Measurements from ENCODE around the gene PIGA. TPM values are rescaled to one million over a fixed set of nuclear protein-coding genes. Genes with fewer than 3 reads are reported as not detected.

Gene PIGA
- total and polyA plus RNA-seq, 11 donors = 1.6 to 9.9 (median 4.5) TPM

GRCh38 chrX:15359701-15360100 lies 24.4 kb upstream of the PIGA start:
- Histone ChIP-seq H3K9me3 (peaks cover 0 to 5% (median 0%) of the 10 kb centered on the region in 12 donors), H3K27me3 (peaks cover 0 to 23% (median 0%) of the 10 kb centered on the region in 9 donors), H3K4me1 (peaks cover 0 to 4% (median 0%) of the 10 kb centered on the region in 12 donors), H3K4me3 (no peak overlapping the region), H3K27ac (no peak overlapping the region), H3K36me3 (peaks cover 0 to 8% (median 0%) of the 10 kb centered on the region in 9 donors)
- DNase-seq (no peak), ATAC-seq (no peak)
- TF ChIP-seq POLR2A (IDR thresholded peaks at IDR 0.05) = no peak
- TF ChIP-seq CTCF (IDR thresholded peaks at IDR 0.05) = no peak
- 54 to 83% (median 68%) methylated on average over 2 of the region's 2 CpGs for WGBS, 4 donors
- intact Hi-C loops (cut with DNase I) = no loop called here

GRCh38 chrX:15358533-15358932 lies 23.2 kb upstream of the PIGA start:
- 74 to 92% (median 84%) methylated on average over 2 of the region's 2 CpGs for WGBS, 4 donors
- intact Hi-C loops (cut with DNase I) = no loop called here
- TF ChIP-seq POLR2A (IDR thresholded peaks at IDR 0.05) (no peak), CTCF (IDR thresholded peaks at IDR 0.05) (no peak)
- peaks cover 0 to 8% (median 0%) of the 10 kb centered on the region in 9 donors for H3K36me3 ChIP-seq
- H3K4me3 ChIP-seq = no peak overlapping the region
- H3K9me3 ChIP-seq = peaks cover 0 to 5% (median 0%) of the 10 kb centered on the region in 12 donors
- H3K4me1 ChIP-seq = peaks cover 0 to 4% (median 0%) of the 10 kb centered on the region in 12 donors
- H3K27me3 ChIP-seq = peaks cover 0 to 20% (median 0%) of the 10 kb centered on the region in 9 donors
- no peak for DNase-seq
- ATAC-seq = no peak
- no peak overlapping the region for H3K27ac ChIP-seq

- Histone ChIP-seq H3K27me3 (peaks cover 0 to 20% (median 0%) of the 10 kb centered on the region in 9 donors), H3K27ac (peak overlapping the region in 1 of 12 donors; percentile 43), H3K4me1 (peaks cover 0 to 4% (median 0%) of the 10 kb centered on the region in 12 donors), H3K9me3 (peaks cover 0 to 5% (median 0%) of the 10 kb centered on the region in 12 donors), H3K36me3 (peaks cover 0 to 5% (median 0%) of the 10 kb centered on the region in 9 donors), H3K4me3 (no peak overlapping the region)
- TF ChIP-seq CTCF (IDR thresholded peaks at IDR 0.05) (no peak), POLR2A (IDR thresholded peaks at IDR 0.05) (no peak)
- DNase-seq = no peak
- peak in 2 of 4 donors; percentile 30 to 57 for ATAC-seq
- 38 to 68% (median 62%) methylated on average over 1 of the region's 1 CpG for WGBS, 4 donors
- intact Hi-C loops (cut with DNase I) = no loop called here
Measured at GRCh38 chrX:15356444-15356843, 21.1 kb upstream of the PIGA start.

- H3K27ac ChIP-seq = peak overlapping the region in 1 of 12 donors; percentile 14
- intact Hi-C loops (cut with DNase I) = loop anchor here in 2 of 10 donors (5.0 kb wide), 1 partner anchor 117 kb away; no protein-coding TSS in a partner anchor
- DNase-seq (no peak), ATAC-seq (peak in 1 of 4 donors; percentile 27)
- no peaks in the 10 kb centered on the region for H3K9me3 ChIP-seq
- H3K36me3 ChIP-seq = peaks cover 0 to 17% (median 0%) of the 10 kb centered on the region in 9 donors
- TF ChIP-seq CTCF (IDR thresholded peaks at IDR 0.05) = no peak
- no peak for TF ChIP-seq POLR2A (IDR thresholded peaks at IDR 0.05)
- no peaks in the 10 kb centered on the region for H3K4me1 ChIP-seq
- WGBS, 4 donors = 65 to 80% (median 73%) methylated on average over 8 of the region's 8 CpGs
- H3K4me3 ChIP-seq = no peak overlapping the region
- peaks cover 0 to 6% (median 0%) of the 10 kb centered on the region in 9 donors for H3K27me3 ChIP-seq
Measured at GRCh38 chrX:15350329-15350996, 15.1 kb upstream of the PIGA start.

All from heart left ventricle (tissue), 16 donors.